GM21529 (cell line): ENCODE data around the gene ACIN1.
A peak's percentile ranks its signal among the peaks of the same experiment; 100 is the strongest.

Source experiments
- ATAC-seq: cut with Tn5 transposase; IDR thresholded peaks from one replicate; pipeline ENCODE4 v1.9.1; 2021; ENCODE audit not compliant: unreplicated experiment

The ACIN1 gene

GRCh38 chr14:23080474-23080873 is 14.5 kb downstream of the ACIN1 start:
- ATAC-seq: no peak

GRCh38 chr14:23079716-23080115 is 15.2 kb downstream of the ACIN1 start:
- ATAC-seq: no peak

GRCh38 chr14:23078692-23079116 is 16.2 kb downstream of the ACIN1 start:
- ATAC-seq: no peak

- no peak for ATAC-seq
Measured at GRCh38 chr14:23077962-23078361, 17.0 kb downstream of the ACIN1 start.

- ATAC-seq: no peak
Measured at GRCh38 chr14:23076785-23077408, 18.0 kb downstream of the ACIN1 start.

GRCh38 chr14:23074906-23075305 is 20.0 kb downstream of the ACIN1 start:
- no peak for ATAC-seq

- ATAC-seq: no peak
Measured at GRCh38 chr14:23071921-23072539, 22.9 kb downstream of the ACIN1 start.

- ATAC-seq: peak; percentile 91
Measured at GRCh38 chr14:23071244-23071920, 23.6 kb downstream of the ACIN1 start.

GRCh38 chr14:23070262-23071129 is 24.4 kb downstream of the ACIN1 start:
- no peak for ATAC-seq

GRCh38 chr14:23069413-23069806 is 25.5 kb downstream of the ACIN1 start:
- no peak for ATAC-seq

GRCh38 chr14:23068789-23069412 is 26.0 kb downstream of the ACIN1 start:
- peak; percentile 73 for ATAC-seq

GRCh38 chr14:23067847-23068788 is 26.8 kb downstream of the ACIN1 start:
- no peak for ATAC-seq

- ATAC-seq: no peak
Measured at GRCh38 chr14:23066855-23067744, 27.8 kb downstream of the ACIN1 start.

- no peak for ATAC-seq
Measured at GRCh38 chr14:23066368-23066767, 28.6 kb downstream of the ACIN1 start.

- ATAC-seq: no peak
Measured at GRCh38 chr14:23063601-23064000, 31.3 kb downstream of the ACIN1 start.

- no peak for ATAC-seq
Measured at GRCh38 chr14:23062002-23062401, 32.9 kb downstream of the ACIN1 start.

- no peak for ATAC-seq
Measured at GRCh38 chr14:23060536-23061260, 34.2 kb downstream of the ACIN1 start.
